Esophagus muscularis mucosa (tissue), 3 donors: ENCODE measurements around the gene GPC6.

Experiments
- POLR2A ChIP-seq: fragments of 450-650 bp; IDR thresholded peaks from one replicate; pipeline ENCODE4 v1.6.1; 2017; ENCODE audit warnings: antibody characterized with exemption, moderate library complexity, mild to moderate bottlenecking, low read depth
- POLR2AphosphoS5 ChIP-seq, 2 donors: sonication (generic); formaldehyde crosslinking; IDR thresholded peaks; one replicate each; pipeline ENCODE4 v1.6.1; 2017; ENCODE audit warnings: antibody characterized with exemption in 2 of 2
- TF ChIP-seq, protein P1 (sequence below), 3 experiments: fragments of 200-600 bp in 2 of 3; fragments of 450-650 bp in 1 of 3; sonication (generic) in 2 of 3; IDR thresholded peaks; one replicate each; pipeline ENCODE4 v1.5.1; 2017 to 2019; ENCODE audit warnings: antibody characterized with exemption in 3 of 3, mild to moderate bottlenecking in 2 of 3, moderate library complexity in 1 of 3

- TF ChIP-seq, protein P1, sequence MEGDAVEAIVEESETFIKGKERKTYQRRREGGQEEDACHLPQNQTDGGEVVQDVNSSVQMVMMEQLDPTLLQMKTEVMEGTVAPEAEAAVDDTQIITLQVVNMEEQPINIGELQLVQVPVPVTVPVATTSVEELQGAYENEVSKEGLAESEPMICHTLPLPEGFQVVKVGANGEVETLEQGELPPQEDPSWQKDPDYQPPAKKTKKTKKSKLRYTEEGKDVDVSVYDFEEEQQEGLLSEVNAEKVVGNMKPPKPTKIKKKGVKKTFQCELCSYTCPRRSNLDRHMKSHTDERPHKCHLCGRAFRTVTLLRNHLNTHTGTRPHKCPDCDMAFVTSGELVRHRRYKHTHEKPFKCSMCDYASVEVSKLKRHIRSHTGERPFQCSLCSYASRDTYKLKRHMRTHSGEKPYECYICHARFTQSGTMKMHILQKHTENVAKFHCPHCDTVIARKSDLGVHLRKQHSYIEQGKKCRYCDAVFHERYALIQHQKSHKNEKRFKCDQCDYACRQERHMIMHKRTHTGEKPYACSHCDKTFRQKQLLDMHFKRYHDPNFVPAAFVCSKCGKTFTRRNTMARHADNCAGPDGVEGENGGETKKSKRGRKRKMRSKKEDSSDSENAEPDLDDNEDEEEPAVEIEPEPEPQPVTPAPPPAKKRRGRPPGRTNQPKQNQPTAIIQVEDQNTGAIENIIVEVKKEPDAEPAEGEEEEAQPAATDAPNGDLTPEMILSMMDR (IDR thresholded peaks at IDR 0.05): no peak
- TF ChIP-seq POLR2AphosphoS5 (IDR thresholded peaks at IDR 0.05) (no peak), POLR2A (no peak)
Observed at GRCh38 chr13:94331281-94331680, 1104.7 kb downstream of the GPC6 start.
